HEK293 (cell line): ENCODE data around the gene CDS1.
"Not testable (repeated sequence)": the region's sequence is repeated elsewhere in the genome, so short reads cannot be mapped to it uniquely, and the experiment has no call there.

Experiments
- CTCF ChIA-PET: fragments of 350-600 bp; formaldehyde crosslinking; extraction: SDS; loops from one replicate; lab custom pipeline; 2021; ENCODE audit warnings: antibody characterized with exemption; lab: Yijun Ruan, JAX
- POLR2A ChIA-PET: fragments of 300-600 bp; formaldehyde crosslinking; extraction: SDS; loops from one replicate; lab custom pipeline; 2020; ENCODE audit warnings: antibody characterized with exemption, inconsistent platforms; lab: Yijun Ruan, JAX
- H3K27ac ChIP-seq: fragments of 200-500 bp; sonication (Bioruptor generic); 2 replicates; pipeline ENCODE4 v1.5.1; 2014; ENCODE audit warnings: low read depth, low read length, control low read depth, inconsistent platforms; ENCODE audit errors: extremely low read depth
- H3K36me3 ChIP-seq, 2 experiments: fragments of 200-500 bp in 1 of 2; sonication (Bioruptor generic) in 1 of 2; 1 replicate in 1 of 2; 2 replicates in 1 of 2; pipeline ENCODE4 v1.5.1; 2014 to 2017; ENCODE audit warnings: inconsistent platforms in 2 of 2, low read length in 2 of 2; ENCODE audit not compliant: control insufficient read depth in 2 of 2, insufficient read depth in 1 of 2
- H3K4me1 ChIP-seq: fragments of 200-500 bp; sonication (Bioruptor generic); 2 replicates; pipeline ENCODE4 v1.5.1; 2014; ENCODE audit warnings: mild to moderate bottlenecking, low read length, inconsistent platforms; ENCODE audit not compliant: control insufficient read depth, insufficient read depth
- H3K4me3 ChIP-seq: 2 replicates; pipeline ENCODE4 v1.5.1; 2011; ENCODE audit warnings: low read depth, mild to moderate bottlenecking, control low read depth, low read length, moderate library complexity
- H3K9me3 ChIP-seq: fragments of 200-500 bp; sonication (Bioruptor generic); 2 replicates; pipeline ENCODE4 v1.5.1; 2014; ENCODE audit warnings: low read depth, low read length, inconsistent platforms; ENCODE audit not compliant: control insufficient read depth, insufficient read depth
- KLF7 ChIP-seq: fragments of 450-650 bp; formaldehyde crosslinking; IDR thresholded peaks from 2 replicates; pipeline ENCODE4 v1.5.1; 2016; ENCODE audit warnings: missing biosample characterization, missing genetic modification characterization, borderline replicate concordance
- KLF8 ChIP-seq: fragments of 450-650 bp; formaldehyde crosslinking; IDR thresholded peaks from 2 replicates; pipeline ENCODE4 v1.5.1; 2016; ENCODE audit warnings: missing biosample characterization, missing genetic modification characterization
- SCRT2 ChIP-seq: fragments of 450-650 bp; formaldehyde crosslinking; IDR thresholded peaks from 2 replicates; pipeline ENCODE4 v1.5.1; 2016; ENCODE audit warnings: missing biosample characterization, missing genetic modification characterization
- ZEB2 ChIP-seq: fragments of 450-650 bp; formaldehyde crosslinking; IDR thresholded peaks from 2 replicates; pipeline ENCODE4 v1.5.1; 2016; ENCODE audit warnings: missing biosample characterization, missing genetic modification characterization
- ZNF2 ChIP-seq: fragments of 450-650 bp; formaldehyde crosslinking; IDR thresholded peaks from 2 replicates; pipeline ENCODE4 v1.5.1; 2016; ENCODE audit warnings: missing biosample characterization, missing genetic modification characterization
- ZNF302 ChIP-seq: fragments of 450-650 bp; formaldehyde crosslinking; IDR thresholded peaks from 2 replicates; pipeline ENCODE4 v1.5.1; 2016; ENCODE audit warnings: missing biosample characterization, missing genetic modification characterization, low read depth
- ZNF658 ChIP-seq: fragments of 450-650 bp; formaldehyde crosslinking; IDR thresholded peaks from 2 replicates; pipeline ENCODE4; 2016; ENCODE audit warnings: missing biosample characterization, missing genetic modification characterization
- ZNF776 ChIP-seq: fragments of 450-650 bp; formaldehyde crosslinking; IDR thresholded peaks from 2 replicates; pipeline ENCODE4 v1.5.0; 2017; ENCODE audit warnings: missing biosample characterization, missing genetic modification characterization, borderline replicate concordance
- ZNF791 ChIP-seq: fragments of 450-650 bp; formaldehyde crosslinking; IDR thresholded peaks from 2 replicates; pipeline ENCODE4 v1.5.1; 2016; ENCODE audit warnings: missing biosample characterization, missing genetic modification characterization
- TF ChIP-seq, protein P1 (sequence below): fragments of 450-650 bp; formaldehyde crosslinking; IDR thresholded peaks from 2 replicates; pipeline ENCODE4 v1.5.1; 2016; ENCODE audit warnings: missing biosample characterization, missing genetic modification characterization
- TF ChIP-seq, protein P2 (sequence below): fragments of 450-650 bp; formaldehyde crosslinking; IDR thresholded peaks from 2 replicates; pipeline ENCODE4 v1.5.1; 2016; ENCODE audit warnings: missing biosample characterization, missing genetic modification characterization

The CDS1 gene

DNA sequence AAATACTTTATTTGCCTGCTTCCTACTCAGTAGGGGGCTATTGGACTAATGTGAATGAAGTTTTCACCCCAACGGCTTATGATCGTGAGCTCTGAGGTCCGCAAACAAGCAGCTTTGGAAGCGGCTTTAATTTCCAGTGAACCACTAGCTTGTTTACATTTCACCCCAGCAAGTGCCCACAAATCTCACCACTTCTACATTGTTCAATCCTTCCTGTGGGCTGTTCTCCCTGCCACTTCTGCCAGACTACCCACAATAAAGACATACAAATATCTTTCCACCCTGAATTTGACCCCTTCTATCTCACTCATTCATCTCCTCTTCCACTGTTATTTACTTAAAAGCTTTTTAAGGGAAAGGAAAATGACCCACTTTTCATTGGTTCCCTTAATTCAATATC is 98.0 kb downstream of the CDS1 start:
- H3K4me3 ChIP-seq = no peak overlapping the region
- ChIA-PET POLR2A (no interaction called here), CTCF (interaction anchor here (0.7 kb wide), 1 partner anchor 68 kb away, joined by 3 read pairs; no protein-coding TSS in a partner anchor)
- peaks cover 15 to 85% of the 10 kb centered on the region in 2 experiments for H3K36me3 ChIP-seq
- no peak overlapping the region for H3K27ac ChIP-seq
- TF ChIP-seq ZEB2 (tag by site-specific recombination) (no peak), SCRT2 (tag by site-specific recombination) (no peak), ZNF658 (tag by site-specific recombination) (no peak), ZNF2 (tag by site-specific recombination) (no peak), KLF8 (no peak), ZNF776 (no peak), ZNF791 (tag by site-specific recombination) (no peak), ZNF302 (tag by site-specific recombination) (no peak), KLF7 (tag by site-specific recombination) (no peak)
- TF ChIP-seq, protein P1, sequence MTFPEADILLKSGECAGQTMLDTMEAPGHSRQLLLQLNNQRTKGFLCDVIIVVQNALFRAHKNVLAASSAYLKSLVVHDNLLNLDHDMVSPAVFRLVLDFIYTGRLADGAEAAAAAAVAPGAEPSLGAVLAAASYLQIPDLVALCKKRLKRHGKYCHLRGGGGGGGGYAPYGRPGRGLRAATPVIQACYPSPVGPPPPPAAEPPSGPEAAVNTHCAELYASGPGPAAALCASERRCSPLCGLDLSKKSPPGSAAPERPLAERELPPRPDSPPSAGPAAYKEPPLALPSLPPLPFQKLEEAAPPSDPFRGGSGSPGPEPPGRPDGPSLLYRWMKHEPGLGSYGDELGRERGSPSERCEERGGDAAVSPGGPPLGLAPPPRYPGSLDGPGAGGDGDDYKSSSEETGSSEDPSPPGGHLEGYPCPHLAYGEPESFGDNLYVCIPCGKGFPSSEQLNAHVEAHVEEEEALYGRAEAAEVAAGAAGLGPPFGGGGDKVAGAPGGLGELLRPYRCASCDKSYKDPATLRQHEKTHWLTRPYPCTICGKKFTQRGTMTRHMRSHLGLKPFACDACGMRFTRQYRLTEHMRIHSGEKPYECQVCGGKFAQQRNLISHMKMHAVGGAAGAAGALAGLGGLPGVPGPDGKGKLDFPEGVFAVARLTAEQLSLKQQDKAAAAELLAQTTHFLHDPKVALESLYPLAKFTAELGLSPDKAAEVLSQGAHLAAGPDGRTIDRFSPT = no peak
- H3K9me3 ChIP-seq = no peaks in the 10 kb centered on the region
- H3K4me1 ChIP-seq = no peaks in the 10 kb centered on the region

DNA sequence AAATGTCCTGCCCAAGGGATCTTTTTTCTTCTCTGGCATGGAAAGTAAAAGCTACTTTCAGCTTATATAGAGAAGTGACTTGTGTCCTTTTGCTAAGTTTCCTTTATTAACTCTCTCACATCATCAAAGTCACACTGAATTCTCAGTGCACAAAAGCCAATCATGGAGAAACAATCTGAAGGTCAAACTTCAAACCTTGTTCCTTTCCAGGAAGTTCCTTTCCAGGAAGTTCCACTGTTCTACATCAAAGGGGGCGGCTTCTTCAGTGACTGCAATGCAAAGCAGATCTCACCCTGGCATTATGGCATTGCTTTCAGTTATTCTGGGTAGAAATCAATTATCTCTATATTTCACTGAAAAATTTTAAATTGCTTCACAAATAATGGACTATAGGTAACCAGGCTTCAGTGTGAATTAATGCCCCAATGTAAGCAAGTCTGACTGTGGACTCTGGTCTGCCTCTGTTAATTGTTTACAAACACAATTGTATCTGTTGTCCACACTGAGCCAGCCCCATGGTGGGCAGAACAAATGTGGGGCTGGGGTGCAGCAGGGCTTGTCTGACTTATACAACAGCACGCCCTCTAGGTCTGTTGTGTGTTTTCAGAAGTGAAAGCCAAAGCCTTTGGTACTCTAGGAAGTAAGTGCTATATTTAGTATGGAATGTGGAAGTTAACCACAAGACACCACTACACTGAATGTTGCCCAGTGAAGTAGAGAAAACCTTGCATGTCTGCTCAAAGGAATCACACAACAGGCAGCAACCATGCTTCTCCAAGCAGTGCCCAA is 98.8 kb downstream of the CDS1 start:
- CTCF ChIA-PET = interaction anchor here (0.7 kb wide), 1 partner anchor 69 kb away, joined by 3 read pairs; no protein-coding TSS in a partner anchor
- no peak overlapping the region for H3K27ac ChIP-seq
- no peaks in the 10 kb centered on the region for H3K9me3 ChIP-seq
- POLR2A ChIA-PET = no interaction called here
- no peak overlapping the region for H3K4me3 ChIP-seq
- H3K36me3 ChIP-seq = peaks cover 15 to 84% of the 10 kb centered on the region in 2 experiments
- no peaks in the 10 kb centered on the region for H3K4me1 ChIP-seq
- TF ChIP-seq, protein P2, sequence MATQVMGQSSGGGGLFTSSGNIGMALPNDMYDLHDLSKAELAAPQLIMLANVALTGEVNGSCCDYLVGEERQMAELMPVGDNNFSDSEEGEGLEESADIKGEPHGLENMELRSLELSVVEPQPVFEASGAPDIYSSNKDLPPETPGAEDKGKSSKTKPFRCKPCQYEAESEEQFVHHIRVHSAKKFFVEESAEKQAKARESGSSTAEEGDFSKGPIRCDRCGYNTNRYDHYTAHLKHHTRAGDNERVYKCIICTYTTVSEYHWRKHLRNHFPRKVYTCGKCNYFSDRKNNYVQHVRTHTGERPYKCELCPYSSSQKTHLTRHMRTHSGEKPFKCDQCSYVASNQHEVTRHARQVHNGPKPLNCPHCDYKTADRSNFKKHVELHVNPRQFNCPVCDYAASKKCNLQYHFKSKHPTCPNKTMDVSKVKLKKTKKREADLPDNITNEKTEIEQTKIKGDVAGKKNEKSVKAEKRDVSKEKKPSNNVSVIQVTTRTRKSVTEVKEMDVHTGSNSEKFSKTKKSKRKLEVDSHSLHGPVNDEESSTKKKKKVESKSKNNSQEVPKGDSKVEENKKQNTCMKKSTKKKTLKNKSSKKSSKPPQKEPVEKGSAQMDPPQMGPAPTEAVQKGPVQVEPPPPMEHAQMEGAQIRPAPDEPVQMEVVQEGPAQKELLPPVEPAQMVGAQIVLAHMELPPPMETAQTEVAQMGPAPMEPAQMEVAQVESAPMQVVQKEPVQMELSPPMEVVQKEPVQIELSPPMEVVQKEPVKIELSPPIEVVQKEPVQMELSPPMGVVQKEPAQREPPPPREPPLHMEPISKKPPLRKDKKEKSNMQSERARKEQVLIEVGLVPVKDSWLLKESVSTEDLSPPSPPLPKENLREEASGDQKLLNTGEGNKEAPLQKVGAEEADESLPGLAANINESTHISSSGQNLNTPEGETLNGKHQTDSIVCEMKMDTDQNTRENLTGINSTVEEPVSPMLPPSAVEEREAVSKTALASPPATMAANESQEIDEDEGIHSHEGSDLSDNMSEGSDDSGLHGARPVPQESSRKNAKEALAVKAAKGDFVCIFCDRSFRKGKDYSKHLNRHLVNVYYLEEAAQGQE (tag by site-specific recombination) = no peak
- TF ChIP-seq, all 188 proteins: peak for 0

DNA sequence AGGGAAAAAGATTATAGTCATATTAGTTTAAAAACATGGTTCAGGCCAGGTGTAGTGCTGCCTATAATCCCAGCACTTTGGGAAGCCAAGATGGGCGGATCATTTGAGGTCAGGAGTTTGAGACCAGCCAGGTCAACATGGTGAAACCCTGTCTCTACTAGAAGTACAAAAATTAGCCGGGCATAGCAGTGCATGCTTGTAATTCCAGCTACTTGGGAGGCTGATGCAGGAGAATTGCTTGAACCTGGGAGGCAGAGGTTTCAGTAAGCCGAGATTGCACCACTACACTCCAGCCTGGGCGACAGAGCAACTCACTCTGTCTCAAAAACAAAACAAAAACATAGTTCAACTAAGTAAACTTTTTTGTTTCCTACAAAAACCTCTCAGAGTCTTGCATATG is 99.7 kb downstream of the CDS1 start:
- H3K4me1 ChIP-seq, H3K27ac ChIP-seq, H3K4me3 ChIP-seq, CTCF ChIA-PET, POLR2A ChIA-PET, H3K9me3 ChIP-seq: not testable (repeated sequence)
- H3K36me3 ChIP-seq = peaks cover 10 to 78% of the 10 kb centered on the region in 2 experiments; a peak in 2 of 3 replicates
